H1 (cell line): Measurements from ENCODE around the gene CES3. TPM values are rescaled to one million over a fixed set of nuclear protein-coding genes. Genes with fewer than 3 reads are reported as not detected.

Experiments used
- POLR2A ChIP-seq, 2 experiments: IDR thresholded peaks; 1 replicate in 1 of 2; 2 replicates in 1 of 2; pipeline ENCODE4 v1.6.1; 2011; ENCODE audit warnings: low read depth in 2 of 2, low read length in 2 of 2, mild to moderate bottlenecking in 2 of 2; ENCODE audit errors: control extremely low read depth in 1 of 2
- SP4 ChIP-seq: IDR thresholded peaks from 2 replicates; pipeline ENCODE4 v1.6.1; 2012; ENCODE audit warnings: low read length, inconsistent platforms
- polyA plus RNA-seq, 7 experiments: library from polyadenylated mRNA; depleted of rRNA in 3 of 7; stranded (reverse) in 5 of 7; unstranded in 2 of 7; fragments of >200 nt in 5 of 7; fragments of 200-250 nt in 2 of 7; gene quantifications; 1 replicate in 5 of 7; 2 replicates in 1 of 7; 4 replicates in 1 of 7; pipeline versions ENCODE4 v1.2.1 to v1.2.3, GENCODE V29; 2011 to 2013; ENCODE audit warnings: missing spikeins in 2 of 7, mixed read lengths in 2 of 7
- total RNA-seq: library from RNA; stranded (reverse); fragmentation: NEBNext Ultra II Directional; extraction: Animal tissue kit (Norgen Biotek cat#: 25700); gene quantifications from 2 replicates; pipeline ENCODE4 v1.2.1, GENCODE V29; 2021
- TF ChIP-seq, protein P1 (sequence below), 3 experiments: IDR thresholded peaks; 1 replicate in 2 of 3; 2 replicates in 1 of 3; pipeline versions ENCODE4 v1.5.1 to v1.6.1; 2011; ENCODE audit warnings: low read length in 3 of 3, mild to moderate bottlenecking in 3 of 3, inconsistent platforms in 2 of 3, low read depth in 1 of 3, moderate library complexity in 1 of 3; ENCODE audit not compliant: insufficient read depth in 1 of 3; ENCODE audit errors: control extremely low read depth in 1 of 3

The CES3 gene
- total and polyA plus RNA-seq, 2 of the 8 experiments (the other 6 are each of a cell fraction or from before 2014, with no cell fraction given) = 1.6 to 2.2 TPM

DNA sequence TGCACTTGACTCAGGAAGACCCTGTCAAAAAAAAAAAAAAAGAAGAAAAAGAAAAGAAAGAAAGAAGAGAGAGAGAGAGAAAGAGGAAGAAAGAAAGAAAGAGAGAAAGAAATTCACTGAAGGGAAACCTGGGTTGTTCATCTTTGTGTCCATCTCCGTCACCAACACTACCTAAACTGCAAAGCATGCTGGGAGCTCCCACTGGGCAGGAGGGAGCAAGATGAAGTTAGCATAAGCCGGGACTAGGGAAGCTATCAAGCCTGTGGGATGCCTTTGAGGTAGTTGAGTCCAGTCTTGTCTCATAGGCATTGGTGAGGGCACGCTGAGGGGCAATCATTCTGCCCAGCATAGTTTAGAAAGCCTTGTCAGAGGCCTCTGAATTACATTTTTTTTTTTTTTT, 60.3 kb downstream of the CES3 start (continued):
- TF ChIP-seq, protein P1, sequence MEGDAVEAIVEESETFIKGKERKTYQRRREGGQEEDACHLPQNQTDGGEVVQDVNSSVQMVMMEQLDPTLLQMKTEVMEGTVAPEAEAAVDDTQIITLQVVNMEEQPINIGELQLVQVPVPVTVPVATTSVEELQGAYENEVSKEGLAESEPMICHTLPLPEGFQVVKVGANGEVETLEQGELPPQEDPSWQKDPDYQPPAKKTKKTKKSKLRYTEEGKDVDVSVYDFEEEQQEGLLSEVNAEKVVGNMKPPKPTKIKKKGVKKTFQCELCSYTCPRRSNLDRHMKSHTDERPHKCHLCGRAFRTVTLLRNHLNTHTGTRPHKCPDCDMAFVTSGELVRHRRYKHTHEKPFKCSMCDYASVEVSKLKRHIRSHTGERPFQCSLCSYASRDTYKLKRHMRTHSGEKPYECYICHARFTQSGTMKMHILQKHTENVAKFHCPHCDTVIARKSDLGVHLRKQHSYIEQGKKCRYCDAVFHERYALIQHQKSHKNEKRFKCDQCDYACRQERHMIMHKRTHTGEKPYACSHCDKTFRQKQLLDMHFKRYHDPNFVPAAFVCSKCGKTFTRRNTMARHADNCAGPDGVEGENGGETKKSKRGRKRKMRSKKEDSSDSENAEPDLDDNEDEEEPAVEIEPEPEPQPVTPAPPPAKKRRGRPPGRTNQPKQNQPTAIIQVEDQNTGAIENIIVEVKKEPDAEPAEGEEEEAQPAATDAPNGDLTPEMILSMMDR (IDR thresholded peaks at IDR 0.05; ENCODE audit: control extremely low read depth in 1 of 3, insufficient read depth in 1 of 3, low read depth in 1 of 3, low read length in 3 of 3) = no peak
- TF ChIP-seq POLR2A (IDR thresholded peaks at IDR 0.05; ENCODE audit: control extremely low read depth in 1 of 2, low read depth in 2 of 2, low read length in 2 of 2) = no peak
- no peak for TF ChIP-seq SP4
